BE2C (cell line): ENCODE data around the gene MIER2.
"Not testable (repeated sequence)": the region's sequence is repeated elsewhere in the genome, so short reads cannot be mapped to it uniquely, and the experiment has no call there.

Source experiments
- DNase-seq: peaks from one replicate; pipeline ENCODE4 v3.0.0-alpha.2; 2020
- H3K27me3 ChIP-seq: fragments of 250-450 bp; sonication (Bioruptor Pico); 2 replicates; pipeline ENCODE4 v1.5.1; 2020; ENCODE audit warnings: mild to moderate bottlenecking
- H3K36me3 ChIP-seq: fragments of 250-450 bp; sonication (Bioruptor Pico); 2 replicates; pipeline ENCODE4 v1.5.1; 2020; ENCODE audit warnings: mild to moderate bottlenecking
- H3K4me1 ChIP-seq: fragments of 250-450 bp; sonication (Bioruptor Pico); 2 replicates; pipeline ENCODE4 v1.5.1; 2020
- H3K4me3 ChIP-seq: 2 replicates; pipeline ENCODE4 v1.5.1; 2011; ENCODE audit warnings: low read depth, low read length
- H3K9me3 ChIP-seq: fragments of 250-450 bp; sonication (Bioruptor Pico); 2 replicates; pipeline ENCODE4 v1.5.1; 2020
- CTCF ChIP-seq: IDR thresholded peaks from 2 replicates; pipeline ENCODE4 v1.5.1; 2012; ENCODE audit warnings: mild to moderate bottlenecking, low read depth, low read length

Gene MIER2

DNA sequence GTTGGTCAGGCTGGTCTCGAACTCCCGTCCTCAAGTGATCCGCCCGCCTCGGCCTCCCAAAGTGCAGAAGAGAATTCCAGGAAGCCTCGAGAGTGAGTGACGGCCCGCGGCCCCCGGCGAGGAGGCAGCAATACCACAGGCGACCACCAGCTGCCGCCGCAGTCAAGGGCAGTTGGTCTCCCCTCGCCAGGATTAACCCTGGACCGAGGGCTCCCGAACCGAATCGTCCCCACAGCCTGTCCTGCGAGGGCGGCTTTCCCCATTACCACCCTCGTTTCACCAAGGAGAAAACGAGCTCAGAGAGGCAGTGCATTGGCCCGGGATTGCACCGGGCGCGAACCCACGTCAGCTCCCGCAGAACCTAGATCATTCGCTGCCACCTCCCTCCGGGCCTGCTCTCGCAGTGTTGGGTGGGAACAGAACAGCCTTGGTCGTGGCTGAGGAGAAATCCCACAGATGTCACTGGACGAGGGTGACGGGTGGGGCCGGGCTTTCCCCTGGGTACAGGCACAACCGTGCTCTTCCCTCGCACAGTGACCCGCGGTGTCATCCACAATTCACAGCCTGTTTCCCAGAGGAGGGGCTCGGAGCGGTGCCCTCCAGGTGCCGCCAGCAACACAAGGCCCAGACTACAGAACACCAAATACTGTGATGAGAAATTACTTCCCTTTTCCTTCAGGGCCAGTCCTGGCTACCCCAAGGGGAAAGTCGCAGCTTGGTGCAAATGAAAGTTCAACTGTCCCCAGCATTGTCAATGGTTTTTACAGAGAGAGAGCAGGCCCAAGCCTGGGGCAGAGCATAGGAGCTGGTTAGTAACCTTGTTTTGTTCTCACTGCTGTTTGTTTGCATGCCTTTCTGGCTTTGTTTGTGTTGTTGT, 39.6 kb upstream of the MIER2 start:
- no peaks in the 10 kb centered on the region for H3K27me3 ChIP-seq
- H3K4me3 ChIP-seq, result no peak overlapping the region
- TF ChIP-seq CTCF, result peak; percentile 52

GRCh38 chr19:383040-383439, 38.4 kb upstream of the MIER2 start:
- H3K9me3 ChIP-seq, result no peaks in the 10 kb centered on the region
- no peaks in the 10 kb centered on the region for H3K4me1 ChIP-seq
- no peak for DNase-seq
- no peak for TF ChIP-seq CTCF
- no peaks in the 10 kb centered on the region for H3K36me3 ChIP-seq
- H3K4me3 ChIP-seq, result no peak overlapping the region
- no peaks in the 10 kb centered on the region for H3K27me3 ChIP-seq

More for the DNA sequence above, 39.6 kb upstream of the MIER2 start:
- peak; percentile 69 for DNase-seq
- H3K9me3 ChIP-seq, result no peaks in the 10 kb centered on the region
- H3K4me1 ChIP-seq, result no peaks in the 10 kb centered on the region
- H3K36me3 ChIP-seq, result no peaks in the 10 kb centered on the region

DNA sequence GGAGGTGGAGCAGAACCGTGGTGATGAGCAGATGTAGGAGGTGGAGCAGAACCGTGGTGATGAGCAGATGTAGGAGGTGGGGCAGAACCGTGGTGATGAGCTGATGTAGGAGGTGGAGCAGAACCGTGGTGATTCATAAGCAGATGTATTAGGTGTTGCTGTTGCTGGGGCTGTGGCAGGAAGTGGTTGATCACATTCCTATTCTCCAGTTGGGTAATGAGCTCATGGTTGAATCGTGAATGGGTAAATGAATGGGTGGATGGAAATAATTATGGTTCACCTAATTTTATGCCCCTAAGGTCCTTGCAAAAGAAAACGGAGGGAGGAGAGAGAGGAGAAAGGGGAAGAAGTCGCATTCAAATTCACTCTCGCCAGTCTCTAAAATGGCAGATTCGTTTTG, 38.0 kb upstream of the MIER2 start:
- not testable (repeated sequence) for H3K9me3 ChIP-seq, H3K27me3 ChIP-seq, DNase-seq, H3K4me1 ChIP-seq, H3K36me3 ChIP-seq, H3K4me3 ChIP-seq

- not testable (repeated sequence) for H3K4me3 ChIP-seq, H3K9me3 ChIP-seq, H3K4me1 ChIP-seq, DNase-seq, H3K27me3 ChIP-seq, H3K36me3 ChIP-seq
Observed at GRCh38 chr19:381901-382300, 37.3 kb upstream of the MIER2 start.

DNA sequence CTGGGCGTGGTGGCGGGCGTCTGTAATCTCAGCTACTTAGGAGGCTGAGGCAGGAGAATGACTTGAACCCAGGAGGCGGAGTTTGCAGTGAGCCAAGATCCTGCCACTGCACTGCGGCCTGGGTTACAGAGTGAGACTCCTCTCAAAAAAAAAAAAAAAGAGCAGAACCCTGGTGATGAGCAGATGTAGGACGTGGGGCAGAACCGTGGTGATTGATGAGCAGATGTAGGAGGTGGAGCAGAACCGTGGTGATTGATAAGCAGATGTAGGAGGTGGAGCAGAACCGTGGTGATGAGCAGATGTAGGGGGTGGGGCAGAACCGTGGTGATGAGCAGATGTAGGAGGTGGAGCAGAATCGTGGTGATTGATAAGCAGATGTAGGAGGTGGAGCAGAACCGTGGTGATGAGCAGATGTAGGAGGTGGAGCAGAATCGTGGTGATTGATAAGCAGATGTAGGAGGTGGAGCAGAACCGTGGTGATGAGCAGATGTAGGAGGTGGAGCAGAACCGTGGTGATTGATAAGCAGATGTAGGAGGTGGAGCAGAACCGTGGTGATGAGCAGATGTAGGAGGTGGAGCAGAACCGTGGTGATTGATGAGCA, 36.1 kb upstream of the MIER2 start:
- H3K9me3 ChIP-seq, H3K4me3 ChIP-seq, DNase-seq, H3K36me3 ChIP-seq, H3K4me1 ChIP-seq, H3K27me3 ChIP-seq: not testable (repeated sequence)

- no peak overlapping the region for H3K4me3 ChIP-seq
- H3K36me3 ChIP-seq, result no peaks in the 10 kb centered on the region
- DNase-seq, result no peak
- H3K4me1 ChIP-seq, result no peaks in the 10 kb centered on the region
- H3K27me3 ChIP-seq, result no peaks in the 10 kb centered on the region
- TF ChIP-seq CTCF, result no peak
- no peaks in the 10 kb centered on the region for H3K9me3 ChIP-seq
Observed at GRCh38 chr19:379796-380195, 35.2 kb upstream of the MIER2 start.

GRCh38 chr19:378706-379105, 34.1 kb upstream of the MIER2 start:
- H3K27me3 ChIP-seq, result peaks cover 4% of the 10 kb centered on the region; the same call in 1 of the 2 replicates
- no peaks in the 10 kb centered on the region for H3K4me1 ChIP-seq
- no peaks in the 10 kb centered on the region for H3K36me3 ChIP-seq
- no peak overlapping the region for H3K4me3 ChIP-seq
- TF ChIP-seq CTCF, result no peak
- no peak for DNase-seq
- no peaks in the 10 kb centered on the region for H3K9me3 ChIP-seq
